GM12891 (cell line): Measurements from ENCODE around the gene MUC2.

Experiments used
- DNase-seq: peaks from one replicate; pipeline ENCODE4 v3.0.0; 2011; ENCODE audit warnings: low spot score; ENCODE audit not compliant: insufficient read length
- FAIRE-seq: peaks from 2 replicates; lab custom pipeline; 2011; peaks lifted over from hg19 to GRCh38; lab: Jason Lieb, UNC
- PAX5 ChIP-seq: IDR thresholded peaks from 2 replicates; pipeline ENCODE4 v1.6.1; 2011; ENCODE audit warnings: low read length, moderate library complexity, mild to moderate bottlenecking; ENCODE audit not compliant: insufficient read depth, severe bottlenecking
- POLR2A ChIP-seq: IDR thresholded peaks from 2 replicates; pipeline ENCODE4 v1.6.1; 2011; ENCODE audit warnings: low read depth, low read length, control low read depth
- POLR2AphosphoS5 ChIP-seq: IDR thresholded peaks from 2 replicates; pipeline ENCODE4 v1.6.1; 2011; ENCODE audit warnings: low read depth, low read length, control low read depth
- POU2F2 ChIP-seq: IDR thresholded peaks from 2 replicates; pipeline ENCODE4 v1.6.1; 2011; ENCODE audit warnings: low read depth, mild to moderate bottlenecking, control low read depth, low read length, moderate library complexity
- SPI1 ChIP-seq: IDR thresholded peaks from 2 replicates; pipeline ENCODE4 v1.6.1; 2011; ENCODE audit warnings: low read depth, low read length, control low read depth
- TAF1 ChIP-seq: IDR thresholded peaks from 2 replicates; pipeline ENCODE4 v1.6.1; 2011; ENCODE audit warnings: low read depth, low read length, control low read depth

MUC2 gene

DNA sequence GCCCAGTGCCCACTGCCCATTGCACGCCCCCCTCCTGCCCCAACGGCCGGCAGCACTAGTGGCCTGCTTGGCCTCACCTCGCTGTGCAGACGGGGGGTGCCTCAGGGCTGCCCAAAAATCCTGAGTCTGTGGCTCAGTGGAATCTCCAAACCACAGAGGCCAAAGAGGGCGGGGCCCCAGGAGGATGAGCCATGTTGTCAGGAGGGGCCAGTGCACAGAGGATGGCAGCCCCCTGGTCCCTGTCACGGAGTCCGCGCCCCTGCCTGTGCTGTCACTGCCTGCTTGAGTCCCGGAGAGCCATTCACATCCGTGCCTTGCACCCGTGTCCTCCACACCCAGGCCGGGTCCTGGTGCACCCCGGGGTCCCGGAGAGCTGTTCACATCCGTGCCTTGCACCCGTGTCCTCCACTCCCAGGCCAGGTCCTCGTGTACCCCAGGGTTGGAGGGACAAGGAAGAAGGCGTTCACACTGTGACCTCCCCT is 46.7 kb downstream of the MUC2 start:
- FAIRE-seq = no peak
- TF ChIP-seq POLR2AphosphoS5 (no peak), TAF1 (no peak), POLR2A (no peak), POU2F2 (no peak), SPI1 (no peak), PAX5 (no peak)
- DNase-seq = peak; percentile 14

GRCh38 chr11:1121813-1122663 is 47.4 kb downstream of the MUC2 start:
- DNase-seq (peak; percentile 21), FAIRE-seq (no peak)
- TF ChIP-seq SPI1 (no peak), POU2F2 (no peak), TAF1 (no peak), PAX5 (no peak), POLR2A (no peak), POLR2AphosphoS5 (no peak)

DNA sequence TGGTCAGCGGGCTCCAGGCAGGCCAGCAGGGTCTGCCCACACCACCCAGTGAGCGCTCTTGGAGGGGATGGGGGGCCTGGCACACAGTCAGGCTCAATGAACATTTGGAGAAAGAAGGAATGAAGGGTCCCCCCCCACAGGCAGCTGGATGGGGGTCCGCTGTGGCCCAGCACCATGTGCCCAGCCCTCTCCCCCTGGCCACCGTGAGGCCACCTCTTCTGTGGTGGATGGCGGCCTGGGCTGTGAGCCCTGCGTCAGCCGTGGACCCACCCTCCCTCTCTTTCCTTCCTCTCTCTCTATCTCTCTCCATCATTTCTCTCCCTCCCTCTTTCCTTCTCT is 48.0 kb downstream of the MUC2 start:
- no peak for FAIRE-seq
- no peak for DNase-seq
- no peak for TF ChIP-seq TAF1
- no peak for TF ChIP-seq POU2F2

DNA sequence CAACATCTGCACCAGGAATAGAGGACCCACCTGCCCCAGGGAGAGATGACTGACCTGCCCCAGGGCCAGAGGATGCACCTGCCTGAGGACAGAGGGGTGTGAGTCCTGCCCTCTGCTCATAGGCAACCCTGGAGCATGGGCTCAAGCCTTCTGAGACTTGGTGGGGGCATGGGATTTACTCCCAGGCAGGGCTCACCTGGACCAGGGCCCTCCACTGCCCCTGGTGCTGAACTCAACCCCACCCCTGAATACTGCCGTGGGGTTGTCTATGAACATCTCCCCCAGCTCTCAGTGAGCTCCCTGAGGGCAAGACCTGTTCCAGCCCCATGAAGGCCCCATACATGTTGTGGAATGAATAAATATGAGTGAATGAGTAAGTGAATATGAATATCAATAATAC is 49.3 kb downstream of the MUC2 start:
- TF ChIP-seq PAX5 (no peak), POLR2AphosphoS5 (no peak), POU2F2 (no peak), TAF1 (no peak), POLR2A (no peak), SPI1 (no peak)
- DNase-seq = peak; percentile 24
- FAIRE-seq = no peak
